Ramos (cell line): ENCODE measurements around the gene BCAP31.
"Not testable (repeated sequence)": the region's sequence is repeated elsewhere in the genome, so short reads cannot be mapped to it uniquely, and the experiment has no call there.

Experiments used
- in situ Hi-C: fragments of 300-500 bp; cut with MboI; formaldehyde crosslinking; loops from one replicate; pipeline ENCODE4 v1.14.3; 2022; ENCODE audit warnings: low sequenced_read_pairs; ENCODE audit not compliant: unreplicated experiment

Gene BCAP31

DNA sequence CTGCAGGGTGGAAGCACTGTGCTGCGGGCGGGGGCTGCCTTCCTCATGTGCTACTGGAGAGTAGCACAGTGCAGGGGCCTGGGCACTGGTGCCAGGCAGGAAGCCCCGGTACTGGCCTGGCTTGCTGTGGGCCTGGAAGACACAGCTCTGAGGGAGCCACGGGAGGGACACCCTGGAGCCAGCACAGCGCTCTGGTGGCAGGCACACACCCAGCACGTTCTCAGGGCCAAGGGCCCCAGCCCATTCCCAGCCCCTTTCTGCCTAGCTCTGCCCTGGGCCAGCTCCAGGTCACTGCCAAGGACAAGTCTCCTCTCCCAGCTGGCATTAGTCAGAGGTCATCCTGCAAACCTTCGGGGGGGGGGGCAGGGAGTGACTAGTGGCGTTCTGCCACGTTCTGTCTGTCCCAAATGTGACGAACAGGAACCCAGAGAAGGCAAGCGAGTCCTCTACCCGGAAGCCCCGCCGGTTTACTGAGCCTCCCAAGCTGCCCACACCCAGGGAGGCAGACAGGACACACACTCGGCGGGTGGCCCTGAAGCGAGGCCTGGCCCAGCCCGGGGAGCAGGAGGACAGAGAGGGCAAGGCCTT, 24.3 kb downstream of the BCAP31 start:
- in situ Hi-C loops, result not testable (repeated sequence)

DNA sequence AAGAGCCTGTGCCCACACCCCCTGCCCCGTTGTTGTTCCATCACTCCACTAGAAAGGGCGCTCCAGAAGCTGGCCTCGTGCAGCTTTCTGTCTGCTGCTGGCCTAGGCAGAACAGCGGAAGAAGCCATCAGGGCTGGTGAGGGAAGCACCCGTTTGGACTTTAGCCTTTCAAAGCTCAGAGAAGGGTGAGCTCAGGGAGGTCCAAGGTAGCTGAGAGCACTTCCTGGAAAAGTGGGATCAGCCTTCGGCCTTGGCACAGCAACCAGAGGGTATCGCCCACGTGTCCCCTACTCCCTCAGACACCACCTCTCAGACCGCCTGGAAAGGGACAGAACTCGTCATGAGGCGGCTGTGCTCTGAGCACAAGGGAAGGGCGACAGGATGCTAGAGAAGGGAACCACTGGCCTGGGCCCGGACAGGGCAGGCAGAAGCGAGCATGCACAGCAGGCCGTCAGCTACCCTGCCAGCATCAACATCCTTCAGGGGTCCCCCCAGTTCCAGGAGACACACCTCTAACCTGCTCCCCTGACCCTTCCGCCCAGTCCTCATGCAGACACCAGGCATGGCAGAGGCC, 24.9 kb downstream of the BCAP31 start:
- in situ Hi-C loops, result not testable (repeated sequence)

GRCh38 chrX:153697924-153698865, 26.0 kb downstream of the BCAP31 start:
- in situ Hi-C loops, result no loop called here

GRCh38 chrX:153696986-153697722, 27.0 kb downstream of the BCAP31 start:
- in situ Hi-C loops, result not testable (repeated sequence)

DNA sequence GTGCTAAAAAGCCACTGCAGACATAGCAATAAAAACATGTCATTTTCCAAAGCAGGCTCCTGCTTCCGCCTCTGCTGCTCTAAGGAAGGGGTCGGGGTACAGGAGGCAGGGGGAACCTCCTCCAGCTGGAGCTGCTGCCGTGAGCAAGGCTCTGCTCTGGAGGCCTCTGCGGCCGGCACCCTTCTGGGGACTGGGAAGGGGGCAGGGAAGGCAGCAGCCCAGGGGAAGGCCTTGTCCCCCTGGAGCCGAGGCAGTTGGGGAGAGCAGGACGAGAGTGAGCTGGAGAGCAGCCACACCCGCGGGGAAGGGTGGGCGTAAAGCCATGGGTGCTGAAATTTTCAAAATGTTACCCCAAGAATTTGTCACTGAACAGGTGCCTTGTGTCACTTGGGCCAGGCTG, 27.6 kb downstream of the BCAP31 start:
- in situ Hi-C loops, result not testable (repeated sequence)

DNA sequence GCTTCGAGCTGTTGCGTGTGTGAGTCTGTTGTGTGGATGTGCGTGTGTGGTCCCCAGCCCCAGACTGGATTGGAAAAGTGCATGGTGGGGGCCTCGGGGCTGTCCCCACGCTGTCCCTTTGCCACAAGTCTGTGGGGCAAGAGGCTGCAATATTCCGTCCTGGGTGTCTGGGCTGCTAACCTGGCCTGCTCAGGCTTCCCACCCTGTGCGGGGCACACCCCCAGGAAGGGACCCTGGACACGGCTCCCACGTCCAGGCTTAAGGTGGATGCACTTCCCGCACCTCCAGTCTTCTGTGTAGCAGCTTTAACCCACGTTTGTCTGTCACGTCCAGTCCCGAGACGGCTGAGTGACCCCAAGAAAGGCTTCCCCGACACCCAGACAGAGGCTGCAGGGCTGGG, 28.1 kb downstream of the BCAP31 start:
- in situ Hi-C loops, result no loop called here

DNA sequence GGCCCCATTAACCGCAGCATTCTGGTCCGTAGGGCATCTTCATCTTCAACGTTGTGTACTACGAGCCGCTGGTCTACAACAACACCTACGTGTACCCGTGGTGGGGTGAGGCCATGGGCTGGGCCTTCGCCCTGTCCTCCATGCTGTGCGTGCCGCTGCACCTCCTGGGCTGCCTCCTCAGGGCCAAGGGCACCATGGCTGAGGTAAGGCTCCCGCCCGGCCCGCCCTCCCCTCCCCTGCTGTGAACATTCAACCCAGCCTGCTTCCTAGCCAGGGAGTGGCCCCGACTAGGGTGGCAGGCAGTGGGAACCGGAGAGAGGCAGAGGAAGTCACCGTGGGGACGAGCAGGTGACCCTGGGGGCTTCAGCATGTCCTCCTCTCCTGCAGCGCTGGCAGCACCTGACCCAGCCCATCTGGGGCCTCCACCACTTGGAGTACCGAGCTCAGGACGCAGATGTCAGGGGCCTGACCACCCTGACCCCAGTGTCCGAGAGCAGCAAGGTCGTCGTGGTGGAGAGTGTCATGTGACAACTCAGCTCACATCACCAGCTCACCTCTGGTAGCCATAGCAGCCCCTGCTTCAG, 29.4 kb downstream of the BCAP31 start:
- in situ Hi-C loops, result no loop called here

DNA sequence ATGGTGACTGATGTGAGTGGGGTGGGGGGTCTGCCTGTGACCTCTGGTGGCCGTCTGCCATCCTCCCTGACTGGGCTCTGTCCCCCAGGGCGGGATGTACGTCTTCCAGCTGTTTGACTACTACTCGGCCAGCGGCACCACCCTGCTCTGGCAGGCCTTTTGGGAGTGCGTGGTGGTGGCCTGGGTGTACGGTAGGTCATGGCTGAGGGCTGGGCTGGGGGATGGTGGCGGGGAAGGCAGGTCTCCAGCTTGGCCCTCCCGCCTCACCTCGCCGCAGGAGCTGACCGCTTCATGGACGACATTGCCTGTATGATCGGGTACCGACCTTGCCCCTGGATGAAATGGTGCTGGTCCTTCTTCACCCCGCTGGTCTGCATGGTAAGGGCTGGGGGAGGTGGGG, 29.9 kb downstream of the BCAP31 start:
- in situ Hi-C loops, result not testable (repeated sequence)

DNA sequence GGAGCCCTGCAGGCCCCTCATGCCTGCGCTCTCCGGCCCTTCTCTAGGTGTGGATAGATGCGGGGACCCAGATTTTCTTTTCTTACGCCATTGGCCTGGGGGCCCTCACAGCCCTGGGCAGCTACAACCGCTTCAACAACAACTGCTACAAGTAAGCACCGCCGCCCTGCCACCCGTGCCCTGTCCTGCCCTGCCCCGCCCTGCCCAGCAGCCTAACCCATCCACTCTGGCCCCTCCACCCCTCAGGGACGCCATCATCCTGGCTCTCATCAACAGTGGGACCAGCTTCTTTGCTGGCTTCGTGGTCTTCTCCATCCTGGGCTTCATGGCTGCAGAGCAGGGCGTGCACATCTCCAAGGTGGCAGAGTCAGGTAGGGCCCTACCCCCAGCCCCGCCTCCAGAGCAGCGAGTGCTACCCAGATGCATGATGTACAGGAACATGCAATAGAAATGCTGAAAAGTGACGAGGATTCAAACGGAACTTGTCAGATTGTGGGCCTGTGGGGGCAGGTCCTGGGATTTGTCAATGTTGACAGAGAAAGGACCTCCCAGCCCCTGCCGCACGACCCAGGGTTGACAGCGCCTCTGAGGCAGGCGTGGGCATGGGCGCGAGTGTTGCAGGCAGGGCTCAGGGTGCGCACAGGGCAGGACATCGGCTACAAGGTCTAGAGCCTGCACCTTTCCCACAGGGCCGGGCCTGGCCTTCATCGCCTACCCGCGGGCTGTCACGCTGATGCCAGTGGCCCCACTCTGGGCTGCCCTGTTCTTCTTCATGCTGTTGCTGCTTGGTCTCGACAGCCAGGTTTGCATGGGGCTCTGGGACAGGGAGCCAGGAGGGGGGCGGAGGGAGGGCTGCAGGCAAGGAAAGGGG, 30.7 kb downstream of the BCAP31 start:
- in situ Hi-C loops, result no loop called here

- in situ Hi-C loops, result no loop called here
These were observed 31.5 kb downstream of the BCAP31 start for GRCh38 chrX:153692611-153693156.

GRCh38 chrX:153692003-153692402, 32.2 kb downstream of the BCAP31 start:
- in situ Hi-C loops, result no loop called here

- in situ Hi-C loops, result not testable (repeated sequence)
These were observed 33.0 kb downstream of the BCAP31 start for GRCh38 chrX:153691032-153691827.

- in situ Hi-C loops, result no loop called here
These were observed 33.7 kb downstream of the BCAP31 start for GRCh38 chrX:153690466-153690865.

DNA sequence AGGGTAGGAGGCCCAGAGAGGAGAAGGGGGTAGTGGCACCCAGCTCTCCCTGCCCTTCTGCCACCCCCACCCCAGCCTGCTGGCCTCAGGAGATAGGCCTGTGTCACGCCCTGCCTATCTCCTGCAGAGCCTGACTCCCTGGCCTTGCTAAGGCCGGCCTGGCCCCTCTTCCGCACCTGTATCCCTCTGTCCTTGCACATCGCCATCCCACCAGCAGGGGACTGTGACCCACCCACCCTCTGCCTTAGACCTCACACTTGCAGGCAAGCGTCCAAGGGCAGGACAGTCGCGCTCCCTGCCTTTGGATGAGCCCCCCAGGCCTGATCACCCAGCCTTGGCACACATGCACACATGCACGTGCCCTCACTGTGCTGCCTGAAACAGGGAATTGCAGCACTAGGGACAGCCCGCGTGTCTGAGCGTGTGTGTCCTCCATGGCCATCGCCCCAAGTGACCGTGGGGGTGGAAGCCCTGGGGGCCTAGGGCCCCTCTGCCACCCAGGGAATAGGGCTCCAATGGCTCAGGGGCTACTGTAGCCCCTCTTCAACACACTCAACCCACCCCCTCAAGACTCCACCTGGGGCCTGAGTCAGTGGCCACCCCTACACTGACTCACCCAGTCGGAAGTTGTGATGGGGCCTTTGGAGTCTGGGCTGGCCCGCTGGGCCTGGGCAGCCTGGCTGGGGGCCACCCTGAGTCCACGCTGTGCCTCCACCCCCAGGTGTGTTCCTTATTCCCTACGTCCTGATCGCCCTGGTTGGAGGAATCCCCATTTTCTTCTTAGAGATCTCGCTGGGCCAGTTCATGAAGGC, 34.3 kb downstream of the BCAP31 start:
- in situ Hi-C loops, result no loop called here

DNA sequence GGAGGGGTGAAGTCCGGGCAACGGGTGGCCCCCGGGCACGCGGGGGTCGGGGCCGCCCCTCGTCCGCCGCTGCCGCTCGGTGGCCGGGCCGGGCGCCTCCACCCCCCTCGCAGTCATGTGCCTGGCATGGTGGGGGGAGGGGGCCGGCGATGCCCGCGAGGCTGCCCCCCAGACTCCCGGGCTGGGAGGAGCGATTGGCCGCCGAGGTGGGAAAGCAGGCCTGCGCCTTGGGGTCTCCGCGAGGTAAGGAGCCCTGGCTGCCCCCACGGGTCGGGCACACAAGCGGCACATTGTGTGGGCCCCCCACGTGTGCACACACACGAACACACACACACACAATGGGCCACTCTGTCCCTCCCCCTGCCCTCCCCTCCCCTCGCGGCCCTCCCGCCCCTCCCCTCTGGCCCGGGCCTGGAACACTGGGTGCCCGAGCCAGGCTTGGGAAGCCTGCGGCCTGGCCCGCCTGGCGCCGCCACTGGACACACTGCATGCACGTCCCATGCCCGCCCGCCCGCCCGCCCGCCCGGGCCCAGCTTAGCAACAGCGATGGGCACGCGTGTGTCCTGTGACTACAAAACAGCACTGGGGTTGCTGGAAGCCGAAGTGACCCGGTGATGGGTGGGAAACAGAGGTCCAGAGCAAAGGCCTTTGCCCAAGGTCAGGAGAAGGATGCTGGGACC, 35.1 kb downstream of the BCAP31 start:
- in situ Hi-C loops, result no loop called here

DNA sequence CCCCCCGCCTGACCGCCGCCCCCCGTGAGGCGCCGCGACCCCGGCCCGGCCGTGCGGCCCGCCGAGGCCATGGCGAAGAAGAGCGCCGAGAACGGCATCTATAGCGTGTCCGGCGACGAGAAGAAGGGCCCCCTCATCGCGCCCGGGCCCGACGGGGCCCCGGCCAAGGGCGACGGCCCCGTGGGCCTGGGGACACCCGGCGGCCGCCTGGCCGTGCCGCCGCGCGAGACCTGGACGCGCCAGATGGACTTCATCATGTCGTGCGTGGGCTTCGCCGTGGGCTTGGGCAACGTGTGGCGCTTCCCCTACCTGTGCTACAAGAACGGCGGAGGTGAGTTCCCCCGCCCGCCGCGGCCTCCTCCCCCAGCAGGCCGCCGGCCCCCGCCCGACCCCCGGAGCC, 35.7 kb downstream of the BCAP31 start:
- in situ Hi-C loops, result no loop called here

DNA sequence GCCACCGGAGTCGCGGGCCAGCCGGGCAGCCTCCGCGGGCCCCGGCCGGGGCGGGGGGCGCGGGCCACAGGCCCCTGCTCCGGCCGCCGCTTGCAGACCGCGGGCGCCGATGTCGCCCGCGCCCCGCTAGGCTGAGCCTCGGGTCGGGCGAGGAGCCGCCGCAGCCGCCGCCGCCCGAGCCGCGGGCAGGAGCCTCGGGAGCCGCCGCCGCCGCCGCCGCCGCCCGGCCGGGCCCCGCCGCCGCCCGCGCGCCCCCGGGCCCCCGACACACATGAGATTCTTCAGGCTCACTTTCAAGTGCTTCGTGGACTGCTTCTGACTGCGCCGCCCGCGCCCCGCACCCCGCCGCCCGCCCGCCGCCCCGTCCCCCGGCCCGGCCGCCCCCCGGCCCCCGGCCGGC, 36.1 kb downstream of the BCAP31 start:
- in situ Hi-C loops, result no loop called here
